ENCODE measurements around the gene PDS5B. TPM values are rescaled to one million over a fixed set of nuclear protein-coding genes. Genes with fewer than 3 reads are reported as not detected.

The PDS5B gene
- total RNA-seq, 1 donor = 44.9 TPM

DNA sequence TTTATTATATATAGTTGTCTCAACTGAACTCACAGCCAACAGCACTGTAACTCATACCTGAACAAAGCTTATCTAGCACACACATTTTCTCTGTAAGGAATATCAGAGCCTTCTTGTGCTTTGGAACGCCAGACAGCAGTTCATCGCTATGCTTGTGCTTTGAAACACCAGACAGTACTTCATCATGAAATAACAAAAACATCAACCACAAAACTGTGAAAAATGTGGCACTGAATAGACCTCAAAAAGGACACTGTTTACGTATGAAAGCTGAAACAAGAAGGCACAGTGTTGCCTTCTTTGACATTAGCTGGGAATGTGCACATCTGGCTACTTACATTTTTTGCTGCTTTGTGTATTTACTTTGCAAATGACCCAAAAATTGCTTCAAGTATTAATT is 160.2 kb downstream of the PDS5B start:
- no peak overlapping the region for H3K4me3 ChIP-seq (ENCODE audit: low read depth, low read length)
- DNase-seq (ENCODE audit: low read depth) = peak; percentile 79
- TF ChIP-seq, protein P1, sequence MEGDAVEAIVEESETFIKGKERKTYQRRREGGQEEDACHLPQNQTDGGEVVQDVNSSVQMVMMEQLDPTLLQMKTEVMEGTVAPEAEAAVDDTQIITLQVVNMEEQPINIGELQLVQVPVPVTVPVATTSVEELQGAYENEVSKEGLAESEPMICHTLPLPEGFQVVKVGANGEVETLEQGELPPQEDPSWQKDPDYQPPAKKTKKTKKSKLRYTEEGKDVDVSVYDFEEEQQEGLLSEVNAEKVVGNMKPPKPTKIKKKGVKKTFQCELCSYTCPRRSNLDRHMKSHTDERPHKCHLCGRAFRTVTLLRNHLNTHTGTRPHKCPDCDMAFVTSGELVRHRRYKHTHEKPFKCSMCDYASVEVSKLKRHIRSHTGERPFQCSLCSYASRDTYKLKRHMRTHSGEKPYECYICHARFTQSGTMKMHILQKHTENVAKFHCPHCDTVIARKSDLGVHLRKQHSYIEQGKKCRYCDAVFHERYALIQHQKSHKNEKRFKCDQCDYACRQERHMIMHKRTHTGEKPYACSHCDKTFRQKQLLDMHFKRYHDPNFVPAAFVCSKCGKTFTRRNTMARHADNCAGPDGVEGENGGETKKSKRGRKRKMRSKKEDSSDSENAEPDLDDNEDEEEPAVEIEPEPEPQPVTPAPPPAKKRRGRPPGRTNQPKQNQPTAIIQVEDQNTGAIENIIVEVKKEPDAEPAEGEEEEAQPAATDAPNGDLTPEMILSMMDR (IDR thresholded peaks at IDR 0.05; ENCODE audit: insufficient read depth, low read depth, low read length) = no peak

DNA sequence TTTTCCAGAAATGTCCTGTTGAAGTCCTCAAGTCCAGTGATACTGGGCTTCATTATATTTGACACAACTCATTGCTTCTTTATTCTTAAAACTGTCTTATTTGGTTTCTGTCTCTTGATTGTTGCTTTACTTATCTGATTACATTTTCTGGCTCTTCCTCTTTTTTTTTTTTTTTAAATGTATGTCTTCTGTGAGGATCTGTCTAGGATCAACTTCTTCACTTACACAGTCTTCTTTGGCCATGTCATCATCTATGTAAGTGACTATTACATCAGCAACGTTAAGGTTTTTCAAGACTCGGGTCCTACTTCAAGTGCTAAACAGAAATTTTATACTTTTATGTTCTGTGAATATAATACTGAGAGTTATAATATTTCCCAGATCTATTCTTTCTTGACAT is 162.1 kb downstream of the PDS5B start:
- no peak overlapping the region for H3K4me3 ChIP-seq (ENCODE audit: low read depth, low read length)
- no peak for DNase-seq (ENCODE audit: low read depth)
- TF ChIP-seq, protein P1 (IDR thresholded peaks at IDR 0.05; ENCODE audit: insufficient read depth, low read depth, low read length) = no peak

DNA sequence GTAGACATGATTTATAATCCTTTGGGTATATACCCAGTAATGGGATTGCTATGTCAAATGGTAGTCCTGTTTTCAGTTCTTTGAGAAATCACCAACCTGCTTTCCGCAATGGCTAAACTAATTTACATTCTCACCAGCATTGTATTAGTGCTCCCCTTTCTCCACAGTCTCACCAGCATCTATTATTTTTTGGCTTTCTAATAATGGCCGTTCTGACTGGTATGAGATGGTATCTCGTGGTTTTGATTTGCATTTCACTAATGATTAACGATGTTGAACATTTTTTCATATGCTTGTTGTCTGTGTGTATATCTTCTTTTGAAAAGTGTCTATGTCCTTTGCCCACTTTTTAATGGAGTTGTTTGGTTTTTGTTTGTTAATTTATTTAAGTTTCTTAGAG is 165.1 kb downstream of the PDS5B start:
- TF ChIP-seq, protein P1 (IDR thresholded peaks at IDR 0.05; ENCODE audit: insufficient read depth, low read depth, low read length) = no peak
- no peak for DNase-seq (ENCODE audit: low read depth)
- no peak overlapping the region for H3K4me3 ChIP-seq (ENCODE audit: low read depth, low read length)

DNA sequence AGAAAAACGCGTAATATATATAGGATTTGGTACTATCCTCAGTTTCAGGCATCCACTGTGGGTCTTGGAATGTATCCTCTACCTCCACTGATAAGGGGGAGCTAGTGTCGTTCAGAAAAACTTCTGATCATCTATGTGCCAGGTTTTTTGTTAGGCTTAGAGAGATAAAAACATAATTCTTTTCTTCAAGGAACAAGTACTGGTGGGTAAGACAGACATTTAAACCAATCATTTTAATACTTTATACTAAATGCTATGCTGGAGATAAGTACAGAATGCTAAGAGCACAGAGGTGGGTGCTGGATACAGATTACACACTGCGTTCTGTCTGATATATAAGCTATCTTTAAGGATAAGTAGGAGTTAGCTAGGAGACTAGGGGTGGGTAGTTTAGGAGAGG is 166.1 kb downstream of the PDS5B start:
- DNase-seq (ENCODE audit: low read depth) = no peak
- TF ChIP-seq, protein P1 (IDR thresholded peaks at IDR 0.05; ENCODE audit: insufficient read depth, low read depth, low read length) = no peak
- H3K4me3 ChIP-seq (ENCODE audit: low read depth, low read length) = no peak overlapping the region

DNA sequence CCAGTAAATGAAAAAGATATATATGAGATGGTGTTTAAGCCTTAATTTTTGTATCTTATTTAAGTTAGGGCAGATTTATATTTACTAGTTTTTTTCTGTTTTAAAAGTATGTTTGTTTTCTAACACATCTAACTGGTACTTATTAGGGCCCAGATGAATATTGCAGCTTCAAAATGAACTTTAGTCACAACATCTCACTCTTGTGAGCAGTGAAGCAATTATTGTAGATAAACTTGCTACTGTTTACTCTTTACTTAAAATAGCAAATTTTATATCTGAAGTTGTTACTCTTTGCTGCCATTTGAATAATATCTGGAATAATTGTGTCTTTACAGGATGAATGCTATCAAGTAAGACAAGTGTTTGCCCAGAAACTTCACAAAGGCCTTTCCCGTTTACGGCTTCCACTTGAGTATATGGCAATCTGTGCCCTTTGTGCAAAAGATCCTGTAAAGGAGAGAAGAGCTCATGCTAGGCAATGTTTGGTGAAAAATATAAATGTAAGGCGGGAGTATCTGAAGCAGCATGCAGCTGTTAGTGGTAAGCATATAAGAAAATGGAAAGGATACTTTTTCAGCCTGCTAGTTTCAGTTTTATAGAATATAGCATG is 166.8 kb downstream of the PDS5B start:
- TF ChIP-seq, protein P1 (IDR thresholded peaks at IDR 0.05; ENCODE audit: insufficient read depth, low read depth, low read length) = no peak
- no peak overlapping the region for H3K4me3 ChIP-seq (ENCODE audit: low read depth, low read length)
- DNase-seq (ENCODE audit: low read depth) = no peak

DNA sequence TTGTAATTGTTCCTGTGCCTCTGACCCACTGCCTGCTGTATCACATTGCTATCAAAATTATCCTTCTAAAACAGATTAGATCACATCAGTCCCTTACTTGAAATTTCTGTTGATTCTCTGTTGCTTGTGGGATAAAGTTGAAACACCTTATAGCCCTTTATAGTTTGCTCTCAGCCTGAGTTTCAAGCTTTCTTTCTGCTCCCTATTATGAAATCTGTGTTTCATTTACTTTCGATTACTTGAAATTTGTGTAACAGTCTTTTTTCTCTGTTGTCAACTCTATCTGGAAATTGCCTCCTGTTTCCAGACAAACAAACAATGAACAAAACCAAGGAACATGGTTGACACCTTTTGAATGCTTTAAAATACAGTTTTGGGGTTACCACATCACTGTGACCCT is 167.9 kb downstream of the PDS5B start:
- DNase-seq (ENCODE audit: low read depth) = no peak
- TF ChIP-seq, protein P1 (IDR thresholded peaks at IDR 0.05; ENCODE audit: insufficient read depth, low read depth, low read length) = no peak
- H3K4me3 ChIP-seq (ENCODE audit: low read depth, low read length) = no peak overlapping the region

DNA sequence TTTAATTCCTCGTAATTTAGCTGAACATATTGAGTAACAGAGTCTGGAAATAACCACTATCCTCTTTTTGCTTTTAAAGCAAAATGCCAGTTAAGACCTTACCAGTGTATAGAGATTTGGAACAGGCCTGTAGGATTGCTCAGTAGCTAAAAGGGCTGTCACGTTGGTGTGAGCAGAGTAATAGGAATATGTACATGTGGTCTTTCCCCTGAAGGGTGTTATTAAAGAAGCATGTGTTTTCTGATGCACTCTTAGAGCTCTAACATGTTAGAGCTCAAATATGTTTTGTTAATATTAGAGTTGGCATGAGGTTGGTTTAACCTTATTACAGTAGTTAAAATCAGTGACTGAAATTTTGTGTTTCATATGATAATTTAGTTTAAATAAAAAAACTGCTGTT is 172.9 kb downstream of the PDS5B start:
- H3K4me3 ChIP-seq (ENCODE audit: low read depth, low read length) = no peak overlapping the region
- no peak for DNase-seq (ENCODE audit: low read depth)
- TF ChIP-seq, protein P1 (IDR thresholded peaks at IDR 0.05; ENCODE audit: insufficient read depth, low read depth, low read length) = no peak
